Endodermal cell (in vitro differentiated cells): ENCODE results near the gene PCDH17. TPM values are rescaled to one million over a fixed set of nuclear protein-coding genes. Genes with fewer than 3 reads are reported as not detected.

Experiments
- DNase-seq: peaks from one replicate; pipeline ENCODE4 v3.0.0-alpha.2; 2017
- H3K27ac ChIP-seq: 2 replicates; pipeline ENCODE4 v1.5.1; 2013; ENCODE audit warnings: mild to moderate bottlenecking, low read depth, low read length, moderate library complexity
- H3K27me3 ChIP-seq: 2 replicates; pipeline ENCODE4 v1.6.1; 2013; ENCODE audit warnings: mild to moderate bottlenecking, low read length, moderate library complexity; ENCODE audit not compliant: insufficient read depth, control insufficient read depth, poor library complexity, severe bottlenecking
- H3K36me3 ChIP-seq: 2 replicates; pipeline ENCODE4 v1.7.0; 2013; ENCODE audit warnings: mild to moderate bottlenecking, low read length, moderate library complexity; ENCODE audit not compliant: control insufficient read depth, insufficient read depth
- H3K4me1 ChIP-seq: one replicate; pipeline ENCODE4 v1.7.0; 2013; ENCODE audit warnings: low read length; ENCODE audit not compliant: control insufficient read depth, insufficient read depth
- H3K4me3 ChIP-seq: 2 replicates; pipeline ENCODE4 v1.5.1; 2013; ENCODE audit warnings: mild to moderate bottlenecking, low read length, moderate library complexity
- H3K9ac ChIP-seq: 2 replicates; pipeline ENCODE4 v1.6.1; 2013; ENCODE audit warnings: mild to moderate bottlenecking, low read length, moderate library complexity; ENCODE audit not compliant: poor library complexity, severe bottlenecking; ENCODE audit errors: extremely low read depth
- H3K9me3 ChIP-seq: 2 replicates; pipeline ENCODE4 v1.6.1; 2013; ENCODE audit warnings: mild to moderate bottlenecking, low read length, moderate library complexity; ENCODE audit not compliant: control insufficient read depth
- H3K27ac Mint-ChIP-seq: 2 replicates; pipeline ENCODE4 v1.8.0; 2020; ENCODE audit warnings: mixed read lengths
- H3K27me3 Mint-ChIP-seq: 2 replicates; pipeline ENCODE4 v1.8.0; 2021; ENCODE audit warnings: mild to moderate bottlenecking, mixed read lengths; ENCODE audit not compliant: insufficient read depth
- H3K36me3 Mint-ChIP-seq: 2 replicates; pipeline ENCODE4 v1.8.0; 2020; ENCODE audit warnings: low read depth, mixed read lengths
- H3K4me1 Mint-ChIP-seq: 2 replicates; pipeline ENCODE4 v1.8.0; 2020; ENCODE audit warnings: mixed read lengths
- H3K4me3 Mint-ChIP-seq: 2 replicates; pipeline ENCODE4 v1.8.0; 2020; ENCODE audit warnings: mild to moderate bottlenecking, moderate library complexity, mixed read lengths
- H3K9me3 Mint-ChIP-seq: 2 replicates; pipeline ENCODE4 v1.8.0; 2020; ENCODE audit warnings: mild to moderate bottlenecking, mixed read lengths
- CTCF ChIP-seq: fragments of 200-600 bp; sonication (generic); conservative IDR thresholded peaks from 2 replicates; pipeline ENCODE4 v1.5.0; 2021; ENCODE audit warnings: antibody characterized with exemption, mild to moderate bottlenecking
- WGBS, 2 experiments: methylation state at CpG; one replicate each; pipeline versions ENCODE4 v1.1.5 to v1.1.7; 2013; ENCODE audit warnings: missing lambda C conversion rate in 2 of 2, mixed read lengths in 1 of 2; ENCODE audit not compliant: insufficient coverage in 1 of 2, insufficient read length in 1 of 2; 5-methylcytosine and 5-hydroxymethylcytosine counted together
- total RNA-seq, 2 donors: library from RNA; stranded (reverse); fragmentation: NEBNext Ultra II Directional in 1 of 2; extraction: Animal tissue kit (Norgen Biotek cat#: 25700) in 1 of 2; gene quantifications; 2 replicates in 1 of 2; 3 replicates in 1 of 2; pipeline ENCODE4 v1.2.1, GENCODE V29; 2021

The PCDH17 gene
- total RNA-seq, 2 donors from 2014 or later, result 3.7 to 6.3 TPM

- H3K27me3 Mint-ChIP-seq, result peaks cover 95% of the 10 kb centered on the region
- Histone ChIP-seq H3K9ac (no peak overlapping the region), H3K27me3 (peaks cover 93% of the 10 kb centered on the region), H3K36me3 (no peaks in the 10 kb centered on the region), H3K27ac (no peak overlapping the region), H3K9me3 (no peaks in the 10 kb centered on the region), H3K4me3 (peak overlapping the region; percentile 87), H3K4me1 (peaks cover 7% of the 10 kb centered on the region)
- 1 to 3% methylated on average over 26 to 70 of the region's 70 CpGs for WGBS, 2 experiments
- peaks cover 26% of the 10 kb centered on the region for H3K4me1 Mint-ChIP-seq
- H3K9me3 Mint-ChIP-seq, result peaks cover 4% of the 10 kb centered on the region
- no peaks in the 10 kb centered on the region for H3K36me3 Mint-ChIP-seq
- DNase-seq, result peak; percentile 85
- TF ChIP-seq CTCF, result peak; percentile 12
- H3K27ac Mint-ChIP-seq, result peak overlapping the region; percentile 5
- peak overlapping the region; percentile 74 for H3K4me3 Mint-ChIP-seq
These were observed 964 bp downstream of the PCDH17 start for GRCh38 chr13:57632276-57633140.

GRCh38 chr13:57633141-57633949, 1.8 kb downstream of the PCDH17 start:
- no peak overlapping the region for H3K27ac ChIP-seq
- peaks cover 7% of the 10 kb centered on the region for H3K4me1 ChIP-seq
- DNase-seq, result peak; percentile 95
- no peak overlapping the region for H3K27ac Mint-ChIP-seq
- H3K27me3 ChIP-seq, result peaks cover 87% of the 10 kb centered on the region
- H3K36me3 ChIP-seq, result no peaks in the 10 kb centered on the region
- no peak overlapping the region for H3K9ac ChIP-seq
- H3K4me3 Mint-ChIP-seq, result peak overlapping the region; percentile 74
- peaks cover 26% of the 10 kb centered on the region for H3K4me1 Mint-ChIP-seq
- TF ChIP-seq CTCF, result peak; percentile 90
- H3K27me3 Mint-ChIP-seq, result peaks cover 92% of the 10 kb centered on the region
- WGBS, 2 experiments, result 6 to 13% methylated on average over 41 to 77 of the region's 77 CpGs
- H3K9me3 Mint-ChIP-seq, result peaks cover 4% of the 10 kb centered on the region
- no peaks in the 10 kb centered on the region for H3K36me3 Mint-ChIP-seq
- H3K9me3 ChIP-seq, result no peaks in the 10 kb centered on the region
- H3K4me3 ChIP-seq, result peak overlapping the region; percentile 73

GRCh38 chr13:57633950-57634838, 2.6 kb downstream of the PCDH17 start:
- Mint-ChIP-seq H3K27me3 (peaks cover 86% of the 10 kb centered on the region), H3K36me3 (no peaks in the 10 kb centered on the region), H3K4me1 (peaks cover 23% of the 10 kb centered on the region), H3K27ac (no peak overlapping the region), H3K4me3 (peak overlapping the region; percentile 74), H3K9me3 (peaks cover 4% of the 10 kb centered on the region)
- H3K9ac ChIP-seq, result no peak overlapping the region
- H3K4me1 ChIP-seq, result peaks cover 7% of the 10 kb centered on the region
- peak; percentile 64 for TF ChIP-seq CTCF
- H3K36me3 ChIP-seq, result no peaks in the 10 kb centered on the region
- no peaks in the 10 kb centered on the region for H3K9me3 ChIP-seq
- peaks cover 79% of the 10 kb centered on the region for H3K27me3 ChIP-seq
- no peak overlapping the region for H3K27ac ChIP-seq
- peak; percentile 83 for DNase-seq
- WGBS, 2 experiments, result 14 to 24% methylated on average over 46 to 78 of the region's 78 CpGs
- peak overlapping the region; percentile 73 for H3K4me3 ChIP-seq
